A549 (cell line): Measurements from ENCODE around the gene HRH3.

Source experiments
- EP300 ChIP-seq, 2 experiments: fragments of >200 bp; sonication (Bioruptor Twin); formaldehyde crosslinking; IDR thresholded peaks; 2 replicates in 1 of 2; 3 replicates in 1 of 2; pipeline ENCODE4 v1.6.1; 2016 to 2017
- JUN ChIP-seq, 2 experiments: fragments of >200 bp; sonication (Bioruptor Twin); formaldehyde crosslinking; IDR thresholded peaks; 2 replicates in 1 of 2; 3 replicates in 1 of 2; pipeline ENCODE4 v1.6.1; 2016 to 2017
- POLR2A ChIP-seq: IDR thresholded peaks from 2 replicates; pipeline ENCODE4 v1.6.1; 2012; ENCODE audit warnings: mild to moderate bottlenecking, low read length
- RFX5 ChIP-seq: fragments of 450-650 bp; IDR thresholded peaks from 2 replicates; pipeline ENCODE4 v1.7.1; 2014; ENCODE audit warnings: antibody characterized with exemption, mild to moderate bottlenecking, moderate library complexity
- SREBF2 ChIP-seq: fragments of 450-650 bp; IDR thresholded peaks from 2 replicates; pipeline ENCODE4 v1.6.1; 2014; ENCODE audit warnings: mild to moderate bottlenecking, moderate library complexity
- ZC3H11A ChIP-seq: fragments of 450-650 bp; IDR thresholded peaks from 2 replicates; pipeline ENCODE4 v1.6.1; 2014; ENCODE audit warnings: antibody characterized with exemption, mild to moderate bottlenecking
- TF ChIP-seq, protein P1 (sequence below): fragments of 200-600 bp; sonication (generic); IDR thresholded peaks from 2 replicates; pipeline ENCODE4 v1.6.1; 2016; ENCODE audit warnings: antibody characterized with exemption, mild to moderate bottlenecking, moderate library complexity

DNA sequence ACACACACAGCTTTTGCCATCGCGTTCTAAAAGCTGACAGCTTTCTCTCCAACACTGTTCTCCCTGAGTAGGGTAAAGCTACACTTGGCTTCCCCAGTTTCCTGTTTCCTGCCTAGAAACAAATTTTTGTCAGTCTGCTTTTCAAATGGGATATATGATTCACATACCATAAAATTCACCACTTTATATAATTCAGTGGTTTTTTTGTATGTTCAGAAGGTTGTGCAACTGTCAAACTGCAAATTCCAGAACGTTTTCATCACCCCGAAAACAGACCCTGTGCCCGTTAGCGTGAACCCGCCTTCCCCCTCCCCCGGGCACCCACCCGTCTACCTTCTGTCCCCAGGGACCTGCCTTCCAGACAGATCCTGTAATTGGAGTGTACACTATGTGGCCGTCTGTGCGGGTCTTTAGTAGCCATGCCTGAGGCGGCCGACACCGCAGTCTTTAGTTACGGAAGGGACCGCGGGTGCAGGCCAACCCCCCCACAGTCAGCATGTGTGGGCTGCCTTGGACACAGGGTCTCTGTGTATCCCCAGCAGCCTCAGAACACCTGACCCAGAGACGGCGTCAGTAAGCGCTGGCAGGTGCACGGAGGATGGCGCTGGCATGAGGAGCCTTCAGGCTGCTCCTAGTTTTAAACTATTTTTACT, 16.6 kb downstream of the HRH3 start:
- TF ChIP-seq POLR2A (no peak), SREBF2 (no peak), ZC3H11A (no peak), RFX5 (no peak), JUN (IDR thresholded peaks at IDR 0.05) (no peak), EP300 (IDR thresholded peaks at IDR 0.05) (no peak)
- TF ChIP-seq, protein P1, sequence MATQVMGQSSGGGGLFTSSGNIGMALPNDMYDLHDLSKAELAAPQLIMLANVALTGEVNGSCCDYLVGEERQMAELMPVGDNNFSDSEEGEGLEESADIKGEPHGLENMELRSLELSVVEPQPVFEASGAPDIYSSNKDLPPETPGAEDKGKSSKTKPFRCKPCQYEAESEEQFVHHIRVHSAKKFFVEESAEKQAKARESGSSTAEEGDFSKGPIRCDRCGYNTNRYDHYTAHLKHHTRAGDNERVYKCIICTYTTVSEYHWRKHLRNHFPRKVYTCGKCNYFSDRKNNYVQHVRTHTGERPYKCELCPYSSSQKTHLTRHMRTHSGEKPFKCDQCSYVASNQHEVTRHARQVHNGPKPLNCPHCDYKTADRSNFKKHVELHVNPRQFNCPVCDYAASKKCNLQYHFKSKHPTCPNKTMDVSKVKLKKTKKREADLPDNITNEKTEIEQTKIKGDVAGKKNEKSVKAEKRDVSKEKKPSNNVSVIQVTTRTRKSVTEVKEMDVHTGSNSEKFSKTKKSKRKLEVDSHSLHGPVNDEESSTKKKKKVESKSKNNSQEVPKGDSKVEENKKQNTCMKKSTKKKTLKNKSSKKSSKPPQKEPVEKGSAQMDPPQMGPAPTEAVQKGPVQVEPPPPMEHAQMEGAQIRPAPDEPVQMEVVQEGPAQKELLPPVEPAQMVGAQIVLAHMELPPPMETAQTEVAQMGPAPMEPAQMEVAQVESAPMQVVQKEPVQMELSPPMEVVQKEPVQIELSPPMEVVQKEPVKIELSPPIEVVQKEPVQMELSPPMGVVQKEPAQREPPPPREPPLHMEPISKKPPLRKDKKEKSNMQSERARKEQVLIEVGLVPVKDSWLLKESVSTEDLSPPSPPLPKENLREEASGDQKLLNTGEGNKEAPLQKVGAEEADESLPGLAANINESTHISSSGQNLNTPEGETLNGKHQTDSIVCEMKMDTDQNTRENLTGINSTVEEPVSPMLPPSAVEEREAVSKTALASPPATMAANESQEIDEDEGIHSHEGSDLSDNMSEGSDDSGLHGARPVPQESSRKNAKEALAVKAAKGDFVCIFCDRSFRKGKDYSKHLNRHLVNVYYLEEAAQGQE = no peak
